SK-N-SH treated with all-trans-retinoic acid at 6 μM for 48 hours (cell line): ENCODE measurements around the gene CSN3.

ENCODE experiments used
- ARNTL ChIP-seq: fragments of 450-650 bp; formaldehyde crosslinking; IDR thresholded peaks from 2 replicates; pipeline ENCODE4 v1.5.0; 2020; ENCODE audit warnings: low read depth, mild to moderate bottlenecking, moderate library complexity, borderline replicate concordance
- GLIS3 ChIP-seq: fragments of 250-450 bp; sonication (Bioruptor Pico); IDR thresholded peaks from 2 replicates; pipeline ENCODE4 v1.5.0; 2020; ENCODE audit warnings: mild to moderate bottlenecking, moderate library complexity
- RARB ChIP-seq: fragments of 250-450 bp; sonication (Bioruptor Pico); IDR thresholded peaks from 2 replicates; pipeline ENCODE4 v1.8.0; 2021; ENCODE audit warnings: mild to moderate bottlenecking, moderate library complexity
- TCF4 ChIP-seq: fragments of 250-450 bp; sonication (Bioruptor Pico); IDR thresholded peaks from 2 replicates; pipeline ENCODE4 v1.8.0; 2021; ENCODE audit warnings: mild to moderate bottlenecking, moderate library complexity, borderline replicate concordance
- ZNF8 ChIP-seq: fragments of 450-650 bp; formaldehyde crosslinking; IDR thresholded peaks from 2 replicates; pipeline ENCODE4 v1.5.0; 2020; ENCODE audit warnings: mild to moderate bottlenecking, moderate library complexity

- TF ChIP-seq ARNTL (CRISPR knock-in tag) = no peak
- TF ChIP-seq ZNF8 (CRISPR knock-in tag) = no peak
- TF ChIP-seq RARB (CRISPR knock-in tag) = no peak
- TF ChIP-seq TCF4 (CRISPR knock-in tag) = no peak
- no peak for TF ChIP-seq GLIS3
Observed at GRCh38 chr4:70192895-70193294, 49.5 kb upstream of the CSN3 start.
